A673 (cell line): ENCODE data around the gene SYTL3.

Experiments used
- CTCF ChIP-seq: fragments of 300-800, 200-600 bp; sonication (generic); conservative IDR thresholded peaks from 2 replicates; pipeline ENCODE4 v1.5.1; 2017; ENCODE audit warnings: low read depth, mild to moderate bottlenecking, antibody characterized with exemption, low read length, moderate library complexity, mixed read lengths
- EZH2 ChIP-seq: fragments of 200-600 bp; sonication (generic); IDR thresholded peaks from 2 replicates; pipeline ENCODE4 v1.6.1; 2017; ENCODE audit warnings: borderline replicate concordance, low read depth, mild to moderate bottlenecking, mixed read lengths, antibody characterized with exemption, low read length; ENCODE audit not compliant: poor library complexity, severe bottlenecking

DNA sequence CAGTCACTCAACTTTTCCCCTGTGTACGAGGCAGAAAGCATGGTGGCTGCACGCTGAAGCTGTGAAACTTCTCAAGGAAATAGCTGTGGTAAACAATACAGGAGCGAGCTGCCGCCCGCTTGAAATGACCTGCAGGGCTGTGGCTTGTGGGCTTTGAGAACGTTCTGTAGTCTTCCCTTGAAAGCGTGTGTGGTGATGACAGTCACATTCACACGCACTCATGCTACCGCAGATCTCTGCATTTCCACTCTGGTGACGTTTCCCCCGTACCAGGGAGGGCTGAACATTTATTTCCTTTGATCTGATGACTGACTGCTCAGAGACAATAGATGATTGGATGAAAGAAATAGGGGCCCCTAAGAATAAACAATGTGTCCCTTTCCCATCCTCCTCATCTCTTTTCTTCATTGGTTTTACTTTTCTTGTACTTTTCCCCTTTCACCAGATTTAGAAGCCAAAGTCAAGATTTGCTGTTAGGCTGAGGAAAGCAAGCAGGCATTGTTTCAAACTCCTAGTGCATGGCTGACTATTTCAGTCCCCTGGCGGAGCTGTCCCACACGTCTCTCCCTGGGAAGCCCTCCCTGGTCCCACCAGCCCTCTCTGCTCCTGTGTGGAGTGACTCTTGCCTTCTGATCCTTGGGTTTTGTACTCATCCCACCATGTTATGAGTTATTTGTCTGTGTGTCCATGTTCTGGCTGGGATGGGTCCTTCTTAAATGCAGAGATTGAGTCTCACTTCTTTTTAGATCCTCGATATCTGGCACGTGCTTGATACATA lies 3.9 kb downstream of the SYTL3 start:
- TF ChIP-seq CTCF: no peak
- TF ChIP-seq EZH2: no peak
